Body of pancreas (tissue), 4 donors: ENCODE measurements around the gene NSFL1C.

Experiments used
- POLR2A ChIP-seq, 3 donors: fragments of 450-650 bp; IDR thresholded peaks; one replicate each; pipeline ENCODE4 v1.6.1; 2016; ENCODE audit warnings: antibody characterized with exemption in 3 of 3, mild to moderate bottlenecking in 2 of 3
- TF ChIP-seq, protein P1 (sequence below), 7 experiments: fragments of 450-650 bp in 4 of 7; fragments of 200-600 bp in 3 of 7; sonication (generic) in 3 of 7; IDR thresholded peaks; one replicate each; pipeline ENCODE4 v1.5.1; 2016 to 2019; ENCODE audit warnings: antibody characterized with exemption in 7 of 7

DNA sequence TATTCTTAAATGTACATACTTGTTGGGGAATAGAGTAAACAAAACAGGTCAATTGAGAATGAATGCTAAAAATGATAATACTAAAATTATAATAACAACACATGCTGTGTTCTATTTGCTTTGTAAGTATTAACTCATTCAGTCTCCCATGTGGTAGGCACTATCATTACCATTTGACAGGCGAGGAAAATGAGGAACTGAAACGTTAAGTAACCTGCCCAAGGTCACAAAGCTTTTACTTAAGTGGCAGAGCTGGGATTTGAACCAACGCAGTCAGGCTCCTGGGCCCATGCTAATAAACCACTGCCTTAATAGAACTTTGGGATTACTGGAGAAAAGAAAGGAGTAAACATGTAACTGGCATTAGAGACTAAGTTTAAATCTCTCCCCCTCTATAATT, 3.8 kb downstream of the NSFL1C start:
- TF ChIP-seq, protein P1, sequence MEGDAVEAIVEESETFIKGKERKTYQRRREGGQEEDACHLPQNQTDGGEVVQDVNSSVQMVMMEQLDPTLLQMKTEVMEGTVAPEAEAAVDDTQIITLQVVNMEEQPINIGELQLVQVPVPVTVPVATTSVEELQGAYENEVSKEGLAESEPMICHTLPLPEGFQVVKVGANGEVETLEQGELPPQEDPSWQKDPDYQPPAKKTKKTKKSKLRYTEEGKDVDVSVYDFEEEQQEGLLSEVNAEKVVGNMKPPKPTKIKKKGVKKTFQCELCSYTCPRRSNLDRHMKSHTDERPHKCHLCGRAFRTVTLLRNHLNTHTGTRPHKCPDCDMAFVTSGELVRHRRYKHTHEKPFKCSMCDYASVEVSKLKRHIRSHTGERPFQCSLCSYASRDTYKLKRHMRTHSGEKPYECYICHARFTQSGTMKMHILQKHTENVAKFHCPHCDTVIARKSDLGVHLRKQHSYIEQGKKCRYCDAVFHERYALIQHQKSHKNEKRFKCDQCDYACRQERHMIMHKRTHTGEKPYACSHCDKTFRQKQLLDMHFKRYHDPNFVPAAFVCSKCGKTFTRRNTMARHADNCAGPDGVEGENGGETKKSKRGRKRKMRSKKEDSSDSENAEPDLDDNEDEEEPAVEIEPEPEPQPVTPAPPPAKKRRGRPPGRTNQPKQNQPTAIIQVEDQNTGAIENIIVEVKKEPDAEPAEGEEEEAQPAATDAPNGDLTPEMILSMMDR (IDR thresholded peaks at IDR 0.05), result no peak
- no peak for TF ChIP-seq POLR2A (IDR thresholded peaks at IDR 0.05)
